Peyer's patch (tissue), 4 donors: Measurements from ENCODE around the gene CCDC192.

Experiments used
- POLR2A ChIP-seq, 2 donors: fragments of 450-650 bp; IDR thresholded peaks; one replicate each; pipeline ENCODE4 v1.5.1; 2017; ENCODE audit warnings: antibody characterized with exemption in 2 of 2, mild to moderate bottlenecking in 2 of 2, moderate library complexity in 2 of 2
- TF ChIP-seq, protein P1 (sequence below), 6 experiments: fragments of 450-650 bp in 4 of 6; fragments of 200-600 bp in 2 of 6; sonication (generic) in 1 of 6; IDR thresholded peaks; one replicate each; pipeline ENCODE4 v1.5.1; 2017 to 2019; ENCODE audit warnings: antibody characterized with exemption in 6 of 6, mild to moderate bottlenecking in 3 of 6, moderate library complexity in 1 of 6

DNA sequence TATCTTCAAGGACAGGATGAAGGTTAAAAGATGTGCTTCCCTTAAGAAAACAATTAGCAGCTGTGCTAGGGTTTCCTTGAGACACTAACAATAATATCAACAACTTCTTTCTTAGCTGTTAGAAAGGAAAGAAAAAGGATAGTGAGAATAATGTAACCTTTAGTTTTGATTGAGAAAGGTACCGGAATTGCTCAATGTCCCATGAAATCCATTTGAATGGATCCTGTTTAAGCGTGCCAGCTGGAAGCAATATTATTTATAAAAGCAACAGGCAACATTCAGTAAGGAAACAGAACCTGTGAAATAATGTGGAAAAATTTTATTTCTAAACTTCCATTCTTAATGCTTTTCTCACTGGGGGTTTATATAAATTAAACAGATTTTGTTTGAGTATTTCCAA is 120.9 kb downstream of the CCDC192 start:
- TF ChIP-seq, protein P1, sequence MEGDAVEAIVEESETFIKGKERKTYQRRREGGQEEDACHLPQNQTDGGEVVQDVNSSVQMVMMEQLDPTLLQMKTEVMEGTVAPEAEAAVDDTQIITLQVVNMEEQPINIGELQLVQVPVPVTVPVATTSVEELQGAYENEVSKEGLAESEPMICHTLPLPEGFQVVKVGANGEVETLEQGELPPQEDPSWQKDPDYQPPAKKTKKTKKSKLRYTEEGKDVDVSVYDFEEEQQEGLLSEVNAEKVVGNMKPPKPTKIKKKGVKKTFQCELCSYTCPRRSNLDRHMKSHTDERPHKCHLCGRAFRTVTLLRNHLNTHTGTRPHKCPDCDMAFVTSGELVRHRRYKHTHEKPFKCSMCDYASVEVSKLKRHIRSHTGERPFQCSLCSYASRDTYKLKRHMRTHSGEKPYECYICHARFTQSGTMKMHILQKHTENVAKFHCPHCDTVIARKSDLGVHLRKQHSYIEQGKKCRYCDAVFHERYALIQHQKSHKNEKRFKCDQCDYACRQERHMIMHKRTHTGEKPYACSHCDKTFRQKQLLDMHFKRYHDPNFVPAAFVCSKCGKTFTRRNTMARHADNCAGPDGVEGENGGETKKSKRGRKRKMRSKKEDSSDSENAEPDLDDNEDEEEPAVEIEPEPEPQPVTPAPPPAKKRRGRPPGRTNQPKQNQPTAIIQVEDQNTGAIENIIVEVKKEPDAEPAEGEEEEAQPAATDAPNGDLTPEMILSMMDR (IDR thresholded peaks at IDR 0.05), result no peak
- TF ChIP-seq POLR2A (IDR thresholded peaks at IDR 0.05), result no peak
